Measurements from ENCODE around the gene RPS6KA2.

Gene RPS6KA2

DNA sequence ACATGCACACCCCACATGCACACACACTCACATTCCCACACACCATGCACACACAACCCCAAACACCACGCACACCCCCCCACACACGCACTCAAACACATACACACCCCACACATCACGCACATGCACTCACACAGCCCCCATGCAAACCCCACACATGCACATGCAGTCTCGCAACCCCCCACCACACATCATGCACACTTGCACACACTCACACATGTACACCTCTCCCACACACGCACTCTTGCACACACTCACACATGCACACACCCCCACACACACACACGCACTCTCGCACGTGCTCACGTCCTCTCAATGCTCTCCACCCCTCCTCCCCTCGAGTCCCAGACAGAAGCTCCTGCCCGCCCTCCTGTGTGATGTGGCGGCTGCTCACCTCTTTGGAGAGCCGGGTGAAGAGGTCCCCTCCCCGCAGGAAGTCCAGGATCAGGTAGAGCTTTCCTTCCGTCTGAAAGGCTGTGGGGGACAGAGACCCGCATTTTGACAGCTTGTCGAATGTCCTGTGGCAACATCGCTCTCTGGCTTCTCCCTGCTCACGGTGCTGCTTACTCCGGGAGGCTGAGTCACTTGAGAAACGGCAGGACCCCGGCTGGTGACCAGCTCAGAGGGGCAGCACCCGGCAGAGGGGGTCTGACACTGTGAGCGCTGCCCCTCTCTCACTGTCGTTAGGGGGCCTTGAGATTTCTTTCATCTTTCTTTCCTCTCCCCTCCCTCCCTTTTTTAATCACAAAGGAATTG, 119.1 kb downstream of the RPS6KA2 start:
- H3K4me1 ChIP-seq (ENCODE audit: control insufficient read depth, insufficient read depth, low read length): no peaks in the 10 kb centered on the region
- peaks cover 6% of the 10 kb centered on the region for H3K36me3 ChIP-seq (ENCODE audit: control insufficient read depth, insufficient read depth, low read length)
- no peak overlapping the region for H3K9ac ChIP-seq (ENCODE audit: low read length)
- no peak overlapping the region for H3K4me3 ChIP-seq (ENCODE audit: low read length)
- no peak overlapping the region for H3K27ac ChIP-seq (ENCODE audit: low read depth, low read length)
- no peaks in the 10 kb centered on the region for H3K27me3 ChIP-seq (ENCODE audit: control insufficient read depth, insufficient read depth, low read length)

DNA sequence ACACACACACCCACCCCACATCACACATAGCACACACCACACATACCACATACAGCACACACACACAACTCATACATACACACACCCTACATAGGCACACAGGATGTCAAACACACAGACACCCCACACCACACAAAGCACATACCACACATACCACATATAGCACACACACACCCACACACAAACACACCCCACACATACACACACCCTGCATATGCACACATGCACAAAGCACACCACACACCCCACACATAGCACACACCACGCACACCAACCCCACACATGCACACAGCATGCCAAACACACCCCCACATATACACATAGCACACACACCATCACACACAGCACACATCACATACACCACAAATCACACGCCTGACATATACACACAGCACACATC, 119.7 kb downstream of the RPS6KA2 start:
- Histone ChIP-seq H3K4me3 (ENCODE audit: low read length) (no peak overlapping the region), H3K36me3 (ENCODE audit: control insufficient read depth, insufficient read depth, low read length) (peaks cover 6% of the 10 kb centered on the region), H3K9ac (ENCODE audit: low read length) (no peak overlapping the region), H3K27me3 (ENCODE audit: control insufficient read depth, insufficient read depth, low read length) (no peaks in the 10 kb centered on the region), H3K27ac (ENCODE audit: low read depth, low read length) (no peak overlapping the region), H3K4me1 (ENCODE audit: control insufficient read depth, insufficient read depth, low read length) (no peaks in the 10 kb centered on the region)

DNA sequence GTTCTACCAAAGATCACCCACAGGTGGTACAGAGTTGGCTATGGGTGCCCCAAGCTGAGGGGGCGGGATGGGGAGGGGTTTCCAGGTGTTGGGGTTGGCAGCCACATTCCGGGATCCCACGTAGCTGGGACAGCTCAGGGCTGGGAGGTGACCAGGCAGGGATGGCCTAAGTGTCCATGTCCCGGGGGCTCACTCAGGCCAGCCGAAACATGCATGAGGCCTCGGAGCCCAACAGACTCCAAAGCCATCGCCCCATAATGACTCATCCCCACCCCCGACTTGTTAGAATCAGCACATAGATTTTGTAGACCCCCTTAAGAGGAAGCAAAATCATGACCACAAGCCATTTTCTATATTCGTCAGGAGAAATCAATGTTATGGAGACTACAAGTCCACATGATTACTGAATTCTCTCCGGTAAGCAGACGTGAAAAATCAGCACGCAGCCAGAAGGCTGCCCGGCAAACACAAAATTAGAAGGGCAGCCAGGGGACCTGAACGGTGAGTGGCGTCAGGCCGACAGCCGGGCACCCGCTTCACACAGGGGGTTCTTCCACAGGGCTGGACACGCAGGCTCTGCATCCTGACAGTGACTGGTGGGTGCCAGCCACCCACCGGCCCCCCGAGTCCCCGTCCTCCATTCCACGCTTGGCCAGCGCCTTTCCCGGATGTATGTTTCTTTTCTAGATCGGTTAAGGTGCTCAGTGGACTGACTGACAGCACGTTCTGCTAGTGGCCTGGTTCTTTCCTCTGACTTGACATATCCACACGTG, 121.7 kb downstream of the RPS6KA2 start:
- Histone ChIP-seq H3K36me3 (ENCODE audit: control insufficient read depth, insufficient read depth, low read length) (peaks cover 6% of the 10 kb centered on the region), H3K4me1 (ENCODE audit: control insufficient read depth, insufficient read depth, low read length) (no peaks in the 10 kb centered on the region), H3K27me3 (ENCODE audit: control insufficient read depth, insufficient read depth, low read length) (no peaks in the 10 kb centered on the region), H3K4me3 (ENCODE audit: low read length) (no peak overlapping the region), H3K9ac (ENCODE audit: low read length) (no peak overlapping the region), H3K27ac (ENCODE audit: low read depth, low read length) (no peak overlapping the region)

DNA sequence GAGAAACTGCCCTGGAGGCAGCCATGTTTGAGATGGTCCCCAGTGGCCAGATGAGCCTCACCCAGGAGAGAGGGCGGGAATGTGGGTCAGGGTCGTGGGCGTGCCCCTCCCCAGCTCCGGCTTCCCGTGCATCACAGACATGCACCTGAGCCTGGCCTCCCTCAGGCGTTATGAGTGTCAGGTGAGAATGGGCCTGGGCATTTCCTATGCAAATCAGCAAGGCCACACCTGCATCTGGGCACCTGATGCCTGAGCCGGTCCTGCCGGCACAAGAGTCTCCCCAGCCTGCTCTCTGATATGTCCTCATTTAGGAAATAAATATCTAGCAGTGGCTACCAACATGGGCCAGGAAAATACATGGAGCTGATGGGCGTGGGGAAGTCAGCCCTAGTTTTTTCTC, 123.0 kb downstream of the RPS6KA2 start:
- H3K27me3 ChIP-seq (ENCODE audit: control insufficient read depth, insufficient read depth, low read length): no peaks in the 10 kb centered on the region
- no peak overlapping the region for H3K27ac ChIP-seq (ENCODE audit: low read depth, low read length)
- H3K4me1 ChIP-seq (ENCODE audit: control insufficient read depth, insufficient read depth, low read length): no peaks in the 10 kb centered on the region
- H3K9ac ChIP-seq (ENCODE audit: low read length): no peak overlapping the region
- no peak overlapping the region for H3K4me3 ChIP-seq (ENCODE audit: low read length)
- peaks cover 6% of the 10 kb centered on the region for H3K36me3 ChIP-seq (ENCODE audit: control insufficient read depth, insufficient read depth, low read length)

DNA sequence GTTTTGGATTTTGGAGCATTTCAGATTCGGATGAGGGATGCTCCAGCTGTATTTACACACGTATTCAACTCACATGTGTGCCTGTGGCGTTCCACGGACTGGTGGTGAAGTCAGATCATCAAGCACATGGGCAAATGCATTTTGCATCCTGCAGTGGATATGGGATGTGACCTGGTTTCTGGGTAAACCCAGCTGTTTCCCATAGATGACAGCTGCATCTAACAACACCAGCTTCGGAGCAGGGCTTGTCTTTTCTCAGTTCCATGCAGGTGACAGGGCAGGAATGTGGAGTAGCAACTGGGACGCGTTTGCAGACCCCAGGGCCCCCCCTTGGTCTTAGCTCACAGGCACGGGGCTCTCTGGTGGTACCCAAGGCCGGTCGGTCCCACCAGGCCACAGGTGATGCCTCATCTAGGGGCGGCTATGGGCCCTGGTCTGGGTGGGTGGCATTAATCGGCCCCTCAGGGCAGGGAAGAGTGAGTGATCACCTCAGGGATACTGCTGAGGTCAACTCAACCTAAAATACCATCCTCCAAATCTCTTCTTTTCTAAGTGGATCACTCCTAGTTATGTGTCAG, 123.8 kb downstream of the RPS6KA2 start:
- Histone ChIP-seq H3K4me3 (ENCODE audit: low read length) (no peak overlapping the region), H3K27ac (ENCODE audit: low read depth, low read length) (no peak overlapping the region), H3K36me3 (ENCODE audit: control insufficient read depth, insufficient read depth, low read length) (peaks cover 6% of the 10 kb centered on the region), H3K9ac (ENCODE audit: low read length) (no peak overlapping the region), H3K4me1 (ENCODE audit: control insufficient read depth, insufficient read depth, low read length) (no peaks in the 10 kb centered on the region), H3K27me3 (ENCODE audit: control insufficient read depth, insufficient read depth, low read length) (no peaks in the 10 kb centered on the region)

DNA sequence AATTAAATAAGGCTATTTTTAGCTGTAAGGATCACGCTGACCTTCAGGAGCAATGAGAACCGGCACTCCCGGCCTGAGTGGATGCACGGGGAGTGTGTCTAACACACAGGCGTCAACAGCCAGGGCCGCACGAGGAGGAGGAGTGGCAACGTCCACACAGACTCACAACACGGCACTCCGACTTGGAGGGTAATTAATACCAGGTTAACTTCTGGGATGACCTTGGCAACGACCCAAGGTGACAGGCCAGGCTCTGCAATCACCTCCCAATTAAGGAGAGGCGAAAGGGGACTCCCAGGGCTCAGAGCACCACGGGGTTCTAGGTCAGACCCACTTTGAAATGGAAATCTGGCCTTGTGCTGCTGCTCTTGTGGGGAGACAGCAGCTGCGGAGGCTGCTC, 124.6 kb downstream of the RPS6KA2 start:
- Histone ChIP-seq H3K36me3 (ENCODE audit: control insufficient read depth, insufficient read depth, low read length) (peaks cover 6% of the 10 kb centered on the region), H3K27ac (ENCODE audit: low read depth, low read length) (no peak overlapping the region), H3K27me3 (ENCODE audit: control insufficient read depth, insufficient read depth, low read length) (no peaks in the 10 kb centered on the region)

DNA sequence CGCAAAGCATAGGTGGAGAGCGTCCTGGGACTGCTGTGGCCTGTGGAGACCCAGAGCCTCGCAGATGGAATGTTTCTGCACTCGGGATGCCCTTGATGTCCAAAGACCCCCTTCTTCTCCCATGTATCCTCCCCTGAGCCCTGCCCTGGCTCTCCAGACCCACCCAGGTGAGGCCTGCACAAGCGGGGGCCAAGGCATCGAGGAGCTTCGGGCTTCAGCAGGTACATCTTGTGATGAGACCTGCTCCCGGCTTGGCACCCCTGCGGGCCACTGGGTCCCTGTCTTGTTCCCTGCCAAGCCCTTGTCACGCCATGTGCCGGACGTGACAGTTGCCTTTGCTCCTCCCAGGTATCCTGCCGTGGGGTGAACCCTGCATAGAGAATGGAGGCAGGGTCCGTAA, 125.8 kb downstream of the RPS6KA2 start:
- no peak overlapping the region for H3K9ac ChIP-seq (ENCODE audit: low read length)
- H3K4me1 ChIP-seq (ENCODE audit: control insufficient read depth, insufficient read depth, low read length): no peaks in the 10 kb centered on the region
- no peak overlapping the region for H3K27ac ChIP-seq (ENCODE audit: low read depth, low read length)
- H3K36me3 ChIP-seq (ENCODE audit: control insufficient read depth, insufficient read depth, low read length): peaks cover 6% of the 10 kb centered on the region
- no peaks in the 10 kb centered on the region for H3K27me3 ChIP-seq (ENCODE audit: control insufficient read depth, insufficient read depth, low read length)
- H3K4me3 ChIP-seq (ENCODE audit: low read length): no peak overlapping the region

More for the DNA sequence above, 124.6 kb downstream of the RPS6KA2 start:
- no peaks in the 10 kb centered on the region for H3K4me1 ChIP-seq (ENCODE audit: control insufficient read depth, insufficient read depth, low read length)
- no peak overlapping the region for H3K4me3 ChIP-seq (ENCODE audit: low read length)
- no peak overlapping the region for H3K9ac ChIP-seq (ENCODE audit: low read length)

DNA sequence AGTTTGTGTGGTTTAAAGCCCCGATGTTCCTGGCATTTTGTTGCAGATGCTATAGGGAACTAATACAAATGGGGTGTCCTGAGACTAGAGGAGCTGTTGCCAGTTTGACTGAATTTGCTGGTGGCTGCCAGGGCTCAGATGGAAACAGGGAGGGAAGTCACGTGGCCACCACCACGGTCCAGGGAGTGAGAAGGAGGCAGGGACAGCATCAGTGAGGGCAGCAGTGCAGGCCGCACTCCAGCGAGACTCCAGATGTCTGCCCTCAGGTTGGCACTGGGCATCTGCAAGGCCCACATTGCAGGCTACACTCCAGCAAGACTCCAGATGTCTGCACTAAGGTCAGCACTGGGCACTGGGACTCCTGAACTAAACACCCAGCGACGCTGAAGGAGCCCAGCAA, 126.8 kb downstream of the RPS6KA2 start:
- no peak overlapping the region for H3K9ac ChIP-seq (ENCODE audit: low read length)
- H3K4me3 ChIP-seq (ENCODE audit: low read length): no peak overlapping the region
- no peaks in the 10 kb centered on the region for H3K27me3 ChIP-seq (ENCODE audit: control insufficient read depth, insufficient read depth, low read length)
- H3K27ac ChIP-seq (ENCODE audit: low read depth, low read length): no peak overlapping the region
- H3K4me1 ChIP-seq (ENCODE audit: control insufficient read depth, insufficient read depth, low read length): no peaks in the 10 kb centered on the region
- H3K36me3 ChIP-seq (ENCODE audit: control insufficient read depth, insufficient read depth, low read length): peaks cover 6% of the 10 kb centered on the region

DNA sequence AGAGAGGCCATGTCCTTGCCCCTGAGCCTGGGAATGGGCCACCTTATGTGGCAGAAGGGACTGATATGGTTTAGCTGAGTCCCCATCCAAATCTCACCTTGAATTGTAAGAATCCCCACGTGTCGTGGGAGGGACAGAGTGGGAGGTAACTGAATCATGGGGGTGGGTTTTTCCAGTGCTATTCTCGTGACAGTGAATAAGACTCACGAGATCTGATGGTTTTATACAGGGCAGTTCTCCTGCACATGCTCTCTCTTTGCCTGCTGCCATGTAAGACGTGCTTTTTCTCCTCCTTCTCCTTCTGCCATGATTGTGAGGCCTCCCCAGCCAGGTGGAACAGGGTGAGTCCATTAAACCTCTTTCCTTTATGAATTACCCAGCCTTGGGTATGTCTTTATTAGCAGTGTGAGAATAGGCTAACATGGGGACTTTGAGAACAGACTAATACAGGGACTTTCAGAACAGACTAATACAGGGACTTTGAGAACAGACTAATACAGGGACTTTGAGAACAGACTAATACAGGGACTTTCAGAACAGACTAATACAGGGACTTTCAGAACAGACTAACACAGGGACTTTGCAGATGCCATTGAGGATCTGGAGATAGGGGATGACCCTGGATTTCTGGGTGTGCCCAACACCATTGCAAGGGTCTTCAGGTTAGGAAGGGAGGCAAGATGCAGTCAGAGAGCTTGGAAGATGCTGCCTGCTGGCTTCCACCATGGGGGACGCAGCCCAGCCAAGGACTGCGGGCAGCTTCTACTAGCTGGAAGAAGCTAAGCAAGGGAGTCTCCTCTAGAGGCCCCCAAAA, 127.5 kb downstream of the RPS6KA2 start:
- Histone ChIP-seq H3K36me3 (ENCODE audit: control insufficient read depth, insufficient read depth, low read length) (peaks cover 6% of the 10 kb centered on the region), H3K27me3 (ENCODE audit: control insufficient read depth, insufficient read depth, low read length) (no peaks in the 10 kb centered on the region), H3K4me3 (ENCODE audit: low read length) (no peak overlapping the region), H3K4me1 (ENCODE audit: control insufficient read depth, insufficient read depth, low read length) (no peaks in the 10 kb centered on the region), H3K27ac (ENCODE audit: low read depth, low read length) (no peak overlapping the region), H3K9ac (ENCODE audit: low read length) (no peak overlapping the region)

DNA sequence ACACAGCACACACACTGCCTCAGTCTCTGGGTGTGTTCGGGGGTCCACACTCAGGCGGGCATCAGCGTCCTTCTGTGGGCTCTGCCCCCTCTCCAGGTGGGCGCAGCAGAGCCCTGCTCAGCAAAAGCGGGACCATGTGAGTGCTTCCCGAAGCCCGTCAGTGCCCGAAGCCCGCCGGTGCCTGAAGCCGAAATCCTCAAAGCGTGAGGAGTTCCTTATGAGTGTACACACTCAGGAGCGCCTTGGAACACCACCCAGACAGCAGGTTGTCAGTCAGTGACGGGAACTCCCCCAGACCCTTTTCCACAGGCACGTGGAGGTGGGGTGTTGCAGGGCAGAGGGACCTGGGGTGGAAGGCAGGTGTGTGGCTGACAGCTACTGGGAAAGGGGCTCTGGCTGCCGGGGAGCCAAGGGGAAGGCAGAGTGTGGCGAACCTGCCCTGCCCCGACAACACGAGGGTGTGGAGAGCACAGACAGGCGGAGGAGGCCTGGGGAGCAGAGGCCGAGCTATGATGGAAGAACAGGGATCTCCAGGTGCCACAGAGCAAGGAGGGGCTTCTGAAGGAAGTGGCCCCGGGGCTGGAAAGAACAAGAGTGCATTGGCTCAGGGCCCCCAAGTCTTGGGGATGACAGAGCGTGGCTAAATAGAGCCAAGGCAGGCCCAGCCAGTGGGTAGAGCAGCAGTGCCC, 128.2 kb downstream of the RPS6KA2 start:
- H3K36me3 ChIP-seq (ENCODE audit: control insufficient read depth, insufficient read depth, low read length): peaks cover 3% of the 10 kb centered on the region

DNA sequence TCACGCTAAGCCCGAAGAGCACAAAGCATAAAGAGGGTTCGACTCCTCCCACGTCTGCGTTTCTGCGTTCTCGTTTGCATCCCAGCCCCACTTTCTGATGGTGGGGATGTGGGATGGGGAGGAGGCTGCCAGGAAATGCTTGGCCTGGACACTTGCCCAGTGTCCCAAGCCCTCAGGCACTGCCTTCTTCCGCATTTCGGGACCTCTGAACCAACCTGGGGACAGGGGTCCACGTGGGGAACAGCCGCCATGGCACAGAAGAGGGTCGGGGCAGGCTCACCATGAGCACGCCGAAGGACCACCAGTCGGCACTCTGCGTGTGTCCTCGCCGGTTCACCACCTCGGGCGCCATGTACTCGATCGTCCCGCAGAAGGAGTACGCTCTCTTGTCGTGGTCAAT, 128.8 kb downstream of the RPS6KA2 start:
- Histone ChIP-seq H3K4me1 (ENCODE audit: control insufficient read depth, insufficient read depth, low read length) (no peaks in the 10 kb centered on the region), H3K9ac (ENCODE audit: low read length) (no peak overlapping the region), H3K27me3 (ENCODE audit: control insufficient read depth, insufficient read depth, low read length) (no peaks in the 10 kb centered on the region), H3K4me3 (ENCODE audit: low read length) (no peak overlapping the region), H3K27ac (ENCODE audit: low read depth, low read length) (no peak overlapping the region), H3K36me3 (ENCODE audit: control insufficient read depth, insufficient read depth, low read length) (peaks cover 3% of the 10 kb centered on the region)

More for the DNA sequence above, 128.2 kb downstream of the RPS6KA2 start:
- H3K27ac ChIP-seq (ENCODE audit: low read depth, low read length): no peak overlapping the region
- H3K4me1 ChIP-seq (ENCODE audit: control insufficient read depth, insufficient read depth, low read length): no peaks in the 10 kb centered on the region
- no peaks in the 10 kb centered on the region for H3K27me3 ChIP-seq (ENCODE audit: control insufficient read depth, insufficient read depth, low read length)
- no peak overlapping the region for H3K9ac ChIP-seq (ENCODE audit: low read length)
- no peak overlapping the region for H3K4me3 ChIP-seq (ENCODE audit: low read length)
